GM18951 (cell line): Measurements from ENCODE around the gene PC.

ENCODE experiments used
- POLR2A ChIP-seq: IDR thresholded peaks from 4 replicates; pipeline ENCODE4 v1.6.1; 2011; ENCODE audit warnings: mild to moderate bottlenecking; ENCODE audit not compliant: insufficient read length, insufficient read depth; ENCODE audit errors: extremely low read depth
- in situ Hi-C: fragments of 300-500 bp; cut with MboI; formaldehyde crosslinking; loops from one replicate; pipeline ENCODE4 v1.12.0; 2022; ENCODE audit warnings: low sequenced_read_pairs, mixed read lengths, inconsistent platforms; ENCODE audit not compliant: unreplicated experiment

Gene PC

GRCh38 chr11:66856496-66857233, 101.5 kb downstream of the PC start, which contains the start of gene LRFN4:
TSS of gene LRFN4 (plus strand) at chr11:66857064. CDS start at chr11:66857745, 681 bp downstream.
- in situ Hi-C loops, result no loop called here
- peak; percentile 35 for TF ChIP-seq POLR2A

DNA sequence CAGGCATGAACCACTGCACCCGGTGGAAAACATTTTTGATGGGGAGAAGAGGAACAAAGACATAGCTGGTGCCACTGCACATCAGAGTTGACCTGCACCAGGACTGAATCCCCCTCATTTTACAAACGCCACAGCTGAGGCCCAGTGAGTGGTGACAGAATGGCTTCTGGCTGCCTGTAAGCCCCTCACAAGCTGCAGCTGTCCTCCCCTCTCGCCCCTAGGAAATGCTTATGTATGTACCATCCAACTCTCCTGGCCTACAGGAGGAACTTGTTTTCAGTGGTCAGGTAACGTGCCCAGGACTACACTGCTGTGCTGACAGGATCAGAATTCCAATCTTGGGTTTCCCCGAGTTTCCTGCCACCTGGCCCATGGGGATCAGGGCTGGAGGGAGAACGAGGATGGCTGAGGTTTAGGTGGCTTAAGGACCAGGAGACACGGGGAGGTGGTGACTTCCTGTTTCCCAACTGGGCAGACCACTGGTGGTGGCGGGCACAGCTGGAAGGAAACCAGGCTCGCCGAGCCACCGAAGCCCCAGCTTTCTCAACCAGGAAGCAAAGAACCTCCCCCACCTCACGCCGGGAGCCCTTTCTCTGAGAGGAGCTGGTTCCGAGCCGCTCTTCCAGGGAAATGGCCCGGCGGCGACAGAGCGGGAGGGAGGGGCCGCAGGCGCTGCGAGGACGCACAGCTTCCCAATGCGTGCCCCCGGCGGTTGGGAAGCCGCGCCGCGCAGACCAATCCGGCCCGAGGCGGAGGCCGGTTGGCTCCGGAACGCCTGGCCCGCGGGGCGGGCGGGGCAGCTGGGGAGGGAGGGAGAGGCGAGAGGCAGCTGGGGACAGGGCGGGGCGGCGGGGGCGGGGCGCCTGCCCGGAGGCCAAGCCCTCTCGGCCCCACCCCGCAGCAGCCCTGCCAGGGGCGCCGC, 102.3 kb downstream of the PC start:
- peak; percentile 84 for TF ChIP-seq POLR2A
- in situ Hi-C loops, result no loop called here

DNA sequence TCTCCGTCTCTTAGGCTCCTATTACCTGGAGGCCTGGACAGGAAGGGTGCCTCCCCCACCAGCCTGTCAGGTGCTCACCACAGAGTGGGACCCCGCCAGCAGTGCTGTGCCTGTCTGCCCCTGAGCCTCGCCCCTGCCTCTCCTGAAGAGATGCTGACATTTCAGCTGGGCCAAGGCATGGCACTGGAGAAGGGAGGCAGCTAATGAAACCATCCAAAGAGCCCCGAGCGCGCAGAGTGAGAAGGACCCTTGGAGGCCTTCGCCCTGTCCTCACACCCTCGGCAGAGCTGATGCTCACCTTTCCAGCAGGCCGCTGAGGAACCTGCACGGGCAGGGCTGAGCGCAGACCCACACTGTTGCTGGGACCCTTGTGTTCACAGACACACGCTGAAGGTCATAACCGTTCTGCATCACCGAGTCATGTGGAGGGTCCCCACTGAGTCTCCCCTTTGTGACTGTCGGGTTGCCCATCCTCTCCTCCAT, 103.4 kb downstream of the PC start:
- no peak for TF ChIP-seq POLR2A
- in situ Hi-C loops, result no loop called here

DNA sequence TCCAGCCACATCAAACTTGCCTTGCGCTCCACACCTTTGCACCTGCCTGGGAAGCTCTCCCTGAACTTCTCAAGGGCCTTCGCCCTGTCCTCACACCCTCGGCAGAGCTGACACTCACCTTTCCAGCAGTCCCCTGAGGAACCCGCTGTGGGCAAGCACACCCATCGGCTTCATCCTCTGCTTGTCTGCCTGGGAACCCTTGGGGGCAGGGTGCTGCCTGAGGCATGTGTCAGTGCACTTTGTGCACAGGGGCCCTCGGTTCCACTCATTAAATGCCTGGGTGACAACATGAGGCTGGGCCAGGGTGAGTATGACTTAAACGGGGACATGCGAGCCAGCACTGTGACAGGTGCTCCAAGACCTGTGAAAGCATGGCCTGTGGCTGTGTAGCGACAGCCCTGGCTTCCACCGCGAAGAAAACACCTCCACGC, 103.9 kb downstream of the PC start:
- no peak for TF ChIP-seq POLR2A
- in situ Hi-C loops, result no loop called here

DNA sequence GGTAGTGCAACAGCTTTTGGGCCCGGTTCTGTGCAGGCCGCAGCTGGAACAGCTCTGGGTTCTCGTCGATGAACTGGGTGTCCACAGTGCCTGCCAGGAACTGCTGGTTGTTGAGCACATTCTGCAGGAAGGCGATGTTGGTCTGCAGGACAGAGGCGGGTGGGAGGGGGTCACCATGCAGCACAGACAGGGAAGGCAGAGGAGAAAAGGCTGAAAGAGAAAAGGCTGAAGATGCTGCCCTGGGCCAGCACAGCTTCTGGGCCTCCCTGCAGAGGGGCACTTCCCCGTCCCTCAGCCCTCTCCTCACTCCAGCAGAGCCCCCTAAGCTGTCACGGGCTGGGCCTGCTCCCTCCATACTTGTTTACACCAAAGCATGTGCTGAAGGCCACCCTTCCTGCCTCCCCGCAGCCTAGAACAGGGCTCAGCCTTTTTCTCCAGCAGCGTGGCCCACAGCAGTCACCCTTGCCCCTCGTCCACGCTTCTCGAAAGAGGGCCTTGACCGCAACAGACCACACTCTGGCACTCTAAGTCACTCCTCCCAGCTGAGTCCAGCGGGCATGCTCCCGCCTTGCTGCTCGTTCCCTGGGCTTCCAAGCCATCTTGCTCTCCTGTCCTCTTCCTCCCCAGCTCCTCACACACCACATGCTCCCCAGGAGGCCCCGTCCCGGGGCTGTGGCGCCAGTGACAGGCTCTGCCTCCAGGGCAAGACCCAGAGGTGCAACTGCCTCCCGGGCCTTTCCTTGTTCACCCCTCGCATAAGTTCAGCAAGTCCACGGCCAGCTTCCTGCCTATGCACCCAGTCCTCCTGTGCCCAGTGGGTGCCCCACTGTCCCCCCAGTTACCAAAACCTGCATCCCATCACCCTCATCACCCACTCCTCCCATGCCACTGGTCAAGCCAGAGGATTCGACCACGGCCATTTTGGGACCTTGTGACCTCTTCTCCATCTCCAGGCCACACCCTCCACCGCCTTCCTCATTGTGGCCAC, 104.6 kb downstream of the PC start:
- no peak for TF ChIP-seq POLR2A
- in situ Hi-C loops, result no loop called here

DNA sequence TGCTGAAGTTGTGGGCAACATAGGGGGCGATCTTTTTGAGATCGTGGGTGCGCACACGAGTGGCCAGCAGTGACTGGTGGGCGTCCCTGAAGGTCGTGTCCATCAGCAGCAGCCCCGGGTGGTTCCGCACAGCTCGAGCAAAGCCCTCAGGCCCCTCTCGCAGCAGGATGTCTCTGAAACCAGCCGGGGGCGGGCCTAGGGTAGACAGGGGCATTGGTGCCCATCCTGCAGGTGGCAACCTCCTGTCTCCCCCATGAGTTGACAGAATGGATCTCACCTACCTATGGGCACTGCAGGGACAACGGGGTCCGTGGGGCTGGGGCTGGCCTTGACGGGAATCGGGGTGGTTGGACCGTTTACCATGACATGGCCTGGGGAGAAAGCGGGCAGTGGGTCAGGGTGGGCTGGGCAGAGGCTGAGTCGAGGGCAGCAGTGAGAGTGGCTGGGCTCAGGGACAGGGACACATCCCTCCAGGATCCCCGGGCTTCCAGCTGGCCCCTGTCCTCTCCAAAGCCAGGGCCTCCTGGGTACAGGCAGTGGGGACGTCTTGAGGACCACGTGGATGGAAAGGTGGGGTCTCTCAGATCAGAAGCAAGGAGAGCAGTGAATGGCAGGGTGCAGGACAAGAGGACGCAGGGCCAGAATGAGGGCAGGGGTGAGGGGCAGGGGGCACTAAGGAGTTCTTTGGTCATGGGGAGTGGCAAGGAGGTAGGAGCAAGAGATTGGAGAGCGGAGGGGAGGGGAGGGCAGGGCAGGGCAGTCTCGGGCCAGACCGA, 105.5 kb downstream of the PC start:
- in situ Hi-C loops, result no loop called here
- TF ChIP-seq POLR2A, result no peak

DNA sequence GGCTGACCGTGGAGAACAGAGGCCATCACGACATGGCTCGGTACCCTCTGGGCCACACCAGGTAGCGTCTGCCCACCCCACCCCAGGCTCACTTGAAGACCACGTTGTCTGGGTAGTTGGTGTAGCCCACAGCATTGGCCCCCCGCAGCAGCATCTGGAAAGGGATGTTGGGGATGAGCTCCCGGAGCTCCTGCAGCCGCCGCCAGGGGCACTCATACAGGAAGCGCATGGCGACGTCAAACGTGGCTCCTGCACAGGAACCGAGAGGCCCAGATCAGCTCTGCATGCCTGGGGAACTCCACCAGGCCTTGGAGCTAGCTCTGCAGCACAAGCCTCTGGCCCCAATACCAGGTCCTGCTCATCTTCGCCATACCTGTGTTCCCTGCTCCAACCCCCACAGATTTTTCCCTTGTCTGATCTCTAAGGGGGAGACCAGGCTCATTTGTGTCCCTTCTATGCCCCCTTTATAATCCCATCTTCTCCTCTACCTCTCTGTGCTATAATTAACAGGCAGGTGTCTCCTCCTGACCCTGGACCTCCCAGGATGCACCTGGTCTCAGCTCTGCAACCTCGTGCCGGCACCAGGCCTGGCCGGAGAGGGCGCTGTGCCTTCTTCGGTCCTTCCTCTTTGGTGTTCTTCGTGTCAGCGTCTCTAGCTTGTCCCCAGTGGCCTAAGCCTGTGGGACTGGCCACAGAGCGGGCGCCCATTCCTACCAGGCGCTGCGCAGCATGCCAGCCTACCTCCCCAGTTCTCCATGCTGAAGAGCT, 106.3 kb downstream of the PC start:
- TF ChIP-seq POLR2A, result no peak
- in situ Hi-C loops, result no loop called here

- in situ Hi-C loops, result no loop called here
Observed at GRCh38 chr11:66851239-66851596, 107.0 kb downstream of the PC start.

GRCh38 chr11:66850588-66851238, 107.5 kb downstream of the PC start:
- in situ Hi-C loops, result no loop called here
- TF ChIP-seq POLR2A, result no peak

More at GRCh38 chr11:66851239-66851596, 107.0 kb downstream of the PC start:
- TF ChIP-seq POLR2A, result no peak

DNA sequence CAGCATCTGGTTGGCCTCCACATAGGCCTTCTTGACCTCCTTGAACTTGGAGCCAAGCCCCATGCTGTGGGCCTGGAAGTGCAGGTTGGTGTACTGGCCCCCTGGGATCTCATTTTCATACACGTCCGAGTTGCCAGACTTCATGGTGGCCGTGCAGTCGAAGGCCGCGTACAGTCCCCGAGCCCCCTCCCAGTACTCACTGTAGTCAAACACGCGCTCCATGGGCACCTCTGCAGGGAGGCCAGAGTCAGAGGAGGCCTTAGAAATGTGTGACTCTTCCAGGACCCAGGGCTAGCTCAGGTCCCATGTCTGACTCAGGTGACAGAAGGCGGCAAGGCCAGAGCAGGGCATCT, 108.0 kb downstream of the PC start:
- no peak for TF ChIP-seq POLR2A

GRCh38 chr11:66849501-66850234, 108.5 kb downstream of the PC start:
- in situ Hi-C loops, result loop anchor here (25.0 kb wide), 1 partner anchor 287 kb away; the partner anchor contains the start of gene CTSF
- TF ChIP-seq POLR2A, result no peak

More for the DNA sequence above, 108.0 kb downstream of the PC start:
- in situ Hi-C loops, result no loop called here
